ENCODE data around the gene SMCR8.

The SMCR8 gene

GRCh38 chr17:18318771-18319450, 3.8 kb downstream of the SMCR8 start:
- H3K9ac ChIP-seq (ENCODE audit: low read depth, low read length, poor library complexity): no peak overlapping the region
- H2BK12ac ChIP-seq (ENCODE audit: low read length): no peak overlapping the region
- no peak overlapping the region for H3K4ac ChIP-seq (ENCODE audit: low read length)
- no peak overlapping the region for H4K8ac ChIP-seq (ENCODE audit: low read depth, low read length)
- no peak for DNase-seq (ENCODE audit: low spot score)
- no peak overlapping the region for H4K91ac ChIP-seq (ENCODE audit: low read depth, low read length, poor library complexity)
- no peak overlapping the region for H3K4me2 ChIP-seq (ENCODE audit: insufficient read depth, low read length, poor library complexity, severe bottlenecking)
- no peak overlapping the region for H3K14ac ChIP-seq (ENCODE audit: low read length)
- no peak overlapping the region for H2BK5ac ChIP-seq (ENCODE audit: low read length)
- H3K27me3 ChIP-seq (ENCODE audit: control insufficient read depth in 3 of 3, insufficient read depth in 3 of 3, low read depth in 1 of 3, low read length in 3 of 3): no peaks in the 10 kb centered on the region
- H3K79me1 ChIP-seq (ENCODE audit: low read depth, low read length): peaks cover 10% of the 10 kb centered on the region
- no peak overlapping the region for H2AFZ ChIP-seq (ENCODE audit: low read length)
- H3K23ac ChIP-seq (ENCODE audit: low read depth, low read length, poor library complexity): peak overlapping the region; percentile 18
- no peak overlapping the region for H3K27ac ChIP-seq (replicated peaks; ENCODE audit: low read length)
- no peak overlapping the region for H2BK15ac ChIP-seq (ENCODE audit: low read length)
- H3K36me3 ChIP-seq (replicated peaks in 1 of 2; ENCODE audit: control insufficient read depth in 2 of 2, insufficient read depth in 2 of 2, low read length in 2 of 2): peaks cover 21 to 65% of the 10 kb centered on the region in 2 donors
- no peaks in the 10 kb centered on the region for H3K9me3 ChIP-seq (replicated peaks in 1 of 2; ENCODE audit: control insufficient read depth in 2 of 2, insufficient read depth in 1 of 2, low read depth in 1 of 2, low read length in 2 of 2)
- no CpG with 5 or more reads among the region's 18 CpGs for WGBS, 2 donors (ENCODE audit: extremely low coverage in 2 of 2, insufficient read length in 2 of 2, insufficient replicate concordance in 1 of 2)
- no peak overlapping the region for H2BK120ac ChIP-seq (ENCODE audit: low read depth, low read length)
- no peak overlapping the region for H3K4me3 ChIP-seq (ENCODE audit: low read length in 2 of 2)
- H3K18ac ChIP-seq (ENCODE audit: low read length): no peak overlapping the region
- peaks cover 6 to 12% of the 10 kb centered on the region in 2 donors for H3K4me1 ChIP-seq (ENCODE audit: control insufficient read depth in 2 of 2, insufficient read depth in 1 of 2, low read depth in 1 of 2, low read length in 2 of 2)
- H2AK5ac ChIP-seq (ENCODE audit: low read depth, low read length): no peak overlapping the region

- Histone ChIP-seq H4K91ac (ENCODE audit: low read depth, low read length, poor library complexity) (no peak overlapping the region), H2BK120ac (ENCODE audit: low read depth, low read length) (no peak overlapping the region), H4K8ac (ENCODE audit: low read depth, low read length) (no peak overlapping the region), H3K79me1 (ENCODE audit: low read depth, low read length) (peaks cover 7% of the 10 kb centered on the region), H3K4me2 (ENCODE audit: insufficient read depth, low read length, poor library complexity, severe bottlenecking) (no peak overlapping the region), H2BK5ac (ENCODE audit: low read length) (no peak overlapping the region), H3K9ac (ENCODE audit: low read depth, low read length, poor library complexity) (peak overlapping the region; percentile 36), H3K14ac (ENCODE audit: low read length) (no peak overlapping the region), H3K27me3 (ENCODE audit: control insufficient read depth in 3 of 3, insufficient read depth in 3 of 3, low read depth in 1 of 3, low read length in 3 of 3) (no peaks in the 10 kb centered on the region), H3K4me3 (ENCODE audit: low read length in 2 of 2) (no peak overlapping the region), H2AFZ (ENCODE audit: low read length) (no peak overlapping the region), H2AK5ac (ENCODE audit: low read depth, low read length) (no peak overlapping the region), H3K27ac (replicated peaks; ENCODE audit: low read length) (no peak overlapping the region), H2BK12ac (ENCODE audit: low read length) (no peak overlapping the region), H2BK15ac (ENCODE audit: low read length) (no peak overlapping the region), H3K9me3 (replicated peaks in 1 of 2; ENCODE audit: control insufficient read depth in 2 of 2, insufficient read depth in 1 of 2, low read depth in 1 of 2, low read length in 2 of 2) (peaks cover 0 to 1% of the 10 kb centered on the region in 2 donors), H3K18ac (ENCODE audit: low read length) (no peak overlapping the region), H3K4ac (ENCODE audit: low read length) (no peak overlapping the region), H3K36me3 (replicated peaks in 1 of 2; ENCODE audit: control insufficient read depth in 2 of 2, insufficient read depth in 2 of 2, low read length in 2 of 2) (peaks cover 27 to 73% of the 10 kb centered on the region in 2 donors), H3K4me1 (ENCODE audit: control insufficient read depth in 2 of 2, insufficient read depth in 1 of 2, low read depth in 1 of 2, low read length in 2 of 2) (peaks cover 5 to 12% of the 10 kb centered on the region in 2 donors), H3K23ac (ENCODE audit: low read depth, low read length, poor library complexity) (no peak overlapping the region)
- no peak for DNase-seq (ENCODE audit: low spot score)
- WGBS, 2 donors (ENCODE audit: extremely low coverage in 2 of 2, insufficient read length in 2 of 2, insufficient replicate concordance in 1 of 2): no CpG with 5 or more reads among the region's 13 CpGs
Observed at GRCh38 chr17:18319604-18320256, 4.6 kb downstream of the SMCR8 start.

GRCh38 chr17:18320301-18320700, 5.2 kb downstream of the SMCR8 start:
- peaks cover 32 to 79% of the 10 kb centered on the region in 2 donors for H3K36me3 ChIP-seq (replicated peaks in 1 of 2; ENCODE audit: control insufficient read depth in 2 of 2, insufficient read depth in 2 of 2, low read length in 2 of 2)
- H3K23ac ChIP-seq (ENCODE audit: low read depth, low read length, poor library complexity): no peak overlapping the region
- H3K14ac ChIP-seq (ENCODE audit: low read length): no peak overlapping the region
- DNase-seq (ENCODE audit: low spot score): no peak
- H2AFZ ChIP-seq (ENCODE audit: low read length): no peak overlapping the region
- no peak overlapping the region for H3K4me2 ChIP-seq (ENCODE audit: insufficient read depth, low read length, poor library complexity, severe bottlenecking)
- no CpG with 5 or more reads among the region's 7 CpGs for WGBS, 2 donors (ENCODE audit: extremely low coverage in 2 of 2, insufficient read length in 2 of 2, insufficient replicate concordance in 1 of 2)
- no peak overlapping the region for H2AK5ac ChIP-seq (ENCODE audit: low read depth, low read length)
- H3K4me1 ChIP-seq (ENCODE audit: control insufficient read depth in 2 of 2, insufficient read depth in 1 of 2, low read depth in 1 of 2, low read length in 2 of 2): peaks cover 5 to 12% of the 10 kb centered on the region in 2 donors
- peaks cover 0 to 2% of the 10 kb centered on the region in 2 donors for H3K9me3 ChIP-seq (replicated peaks in 1 of 2; ENCODE audit: control insufficient read depth in 2 of 2, insufficient read depth in 1 of 2, low read depth in 1 of 2, low read length in 2 of 2)
- no peak overlapping the region for H2BK12ac ChIP-seq (ENCODE audit: low read length)
- H4K8ac ChIP-seq (ENCODE audit: low read depth, low read length): no peak overlapping the region
- no peak overlapping the region for H2BK120ac ChIP-seq (ENCODE audit: low read depth, low read length)
- H3K27me3 ChIP-seq (ENCODE audit: control insufficient read depth in 3 of 3, insufficient read depth in 3 of 3, low read depth in 1 of 3, low read length in 3 of 3): no peaks in the 10 kb centered on the region
- H4K91ac ChIP-seq (ENCODE audit: low read depth, low read length, poor library complexity): no peak overlapping the region
- peak overlapping the region; percentile 46 for H3K9ac ChIP-seq (ENCODE audit: low read depth, low read length, poor library complexity)
- no peak overlapping the region for H2BK5ac ChIP-seq (ENCODE audit: low read length)
- H3K27ac ChIP-seq (replicated peaks; ENCODE audit: low read length): no peak overlapping the region
- peaks cover 7% of the 10 kb centered on the region for H3K79me1 ChIP-seq (ENCODE audit: low read depth, low read length)
- H2BK15ac ChIP-seq (ENCODE audit: low read length): no peak overlapping the region
- H3K4me3 ChIP-seq (ENCODE audit: low read length in 2 of 2): no peak overlapping the region
- H3K4ac ChIP-seq (ENCODE audit: low read length): no peak overlapping the region
- no peak overlapping the region for H3K18ac ChIP-seq (ENCODE audit: low read length)

DNA sequence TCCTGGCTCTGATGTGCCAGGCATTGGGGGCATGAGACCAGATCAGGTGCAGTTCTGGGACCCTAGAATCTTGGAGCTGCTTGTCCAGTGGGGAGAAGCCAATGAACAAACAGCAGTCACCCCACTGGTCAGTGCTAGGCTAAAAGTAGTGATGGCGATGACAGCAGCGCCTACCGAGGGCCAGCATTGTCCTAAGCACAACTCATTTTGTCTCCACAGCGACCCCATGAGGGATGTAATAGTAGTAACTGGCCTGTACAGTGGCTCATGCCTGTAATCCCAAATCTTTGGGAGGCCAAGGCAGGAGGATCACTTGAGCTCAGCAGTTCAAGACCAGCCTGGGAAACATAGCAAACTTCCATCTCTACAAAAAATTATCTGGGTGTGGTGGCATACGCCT, 6.2 kb downstream of the SMCR8 start:
- no peak overlapping the region for H4K8ac ChIP-seq (ENCODE audit: low read depth, low read length)
- no CpG with 5 or more reads among the region's 5 CpGs for WGBS, 2 donors (ENCODE audit: extremely low coverage in 2 of 2, insufficient read length in 2 of 2, insufficient replicate concordance in 1 of 2)
- no peak overlapping the region for H3K23ac ChIP-seq (ENCODE audit: low read depth, low read length, poor library complexity)
- H2AK5ac ChIP-seq (ENCODE audit: low read depth, low read length): no peak overlapping the region
- H3K4me2 ChIP-seq (ENCODE audit: insufficient read depth, low read length, poor library complexity, severe bottlenecking): no peak overlapping the region
- H3K9me3 ChIP-seq (replicated peaks in 1 of 2; ENCODE audit: control insufficient read depth in 2 of 2, insufficient read depth in 1 of 2, low read depth in 1 of 2, low read length in 2 of 2): peaks cover 0 to 2% of the 10 kb centered on the region in 2 donors
- peaks cover 0 to 4% of the 10 kb centered on the region in 2 donors for H3K4me1 ChIP-seq (ENCODE audit: control insufficient read depth in 2 of 2, insufficient read depth in 1 of 2, low read depth in 1 of 2, low read length in 2 of 2)
- H3K36me3 ChIP-seq (replicated peaks in 1 of 2; ENCODE audit: control insufficient read depth in 2 of 2, insufficient read depth in 2 of 2, low read length in 2 of 2): peaks cover 32 to 82% of the 10 kb centered on the region in 2 donors
- no peak overlapping the region for H3K9ac ChIP-seq (ENCODE audit: low read depth, low read length, poor library complexity)
- H3K27ac ChIP-seq (replicated peaks; ENCODE audit: low read length): no peak overlapping the region
- no peaks in the 10 kb centered on the region for H3K27me3 ChIP-seq (ENCODE audit: control insufficient read depth in 3 of 3, insufficient read depth in 3 of 3, low read depth in 1 of 3, low read length in 3 of 3)
- no peak overlapping the region for H2BK12ac ChIP-seq (ENCODE audit: low read length)
- no peak overlapping the region for H4K91ac ChIP-seq (ENCODE audit: low read depth, low read length, poor library complexity)
- no peak overlapping the region for H3K4ac ChIP-seq (ENCODE audit: low read length)
- H2BK120ac ChIP-seq (ENCODE audit: low read depth, low read length): no peak overlapping the region
- H3K4me3 ChIP-seq (ENCODE audit: low read length in 2 of 2): no peak overlapping the region
- H3K18ac ChIP-seq (ENCODE audit: low read length): no peak overlapping the region
- no peak overlapping the region for H2BK5ac ChIP-seq (ENCODE audit: low read length)
- no peak overlapping the region for H3K14ac ChIP-seq (ENCODE audit: low read length)
- DNase-seq (ENCODE audit: low spot score): no peak
- H2BK15ac ChIP-seq (ENCODE audit: low read length): no peak overlapping the region
- peaks cover 6% of the 10 kb centered on the region for H3K79me1 ChIP-seq (ENCODE audit: low read depth, low read length)
- H2AFZ ChIP-seq (ENCODE audit: low read length): no peak overlapping the region

All from neuronal stem cell (in vitro differentiated cells).